Spleen (tissue), 11 donors: Measurements from ENCODE around the gene DPP9. TPM values are rescaled to one million over a fixed set of nuclear protein-coding genes. Genes with fewer than 3 reads are reported as not detected.

Experiments
- DNase-seq: peaks from one replicate; pipeline ENCODE4 v3.0.0-alpha.2; 2020
- H3K27ac ChIP-seq, 8 donors: fragments of 200-600 bp; sonication (generic) in 7 of 8; 1 replicate in 4 of 8; 2 replicates in 4 of 8; pipeline versions ENCODE4 v1.5.0 to v1.8.0; 2016 to 2021; ENCODE audit warnings: inconsistent platforms in 4 of 8, mild to moderate bottlenecking in 4 of 8, moderate library complexity in 1 of 8
- H3K27me3 ChIP-seq, 7 donors: fragments of 200-600 bp; sonication (generic) in 6 of 7; replicated peaks in 1 of 7; 1 replicate in 4 of 7; 2 replicates in 3 of 7; pipeline versions ENCODE4 v1.5.0 to v1.8.0; 2016 to 2021; ENCODE audit warnings: inconsistent platforms in 3 of 7, mild to moderate bottlenecking in 1 of 7
- H3K36me3 ChIP-seq, 6 donors: fragments of 200-600 bp; sonication (generic) in 5 of 6; 1 replicate in 4 of 6; 2 replicates in 2 of 6; pipeline versions ENCODE4 v1.5.0 to v1.8.0; 2016 to 2021; ENCODE audit warnings: inconsistent platforms in 2 of 6
- H3K4me1 ChIP-seq, 6 donors: fragments of 200-600 bp; sonication (generic) in 5 of 6; 1 replicate in 3 of 6; 2 replicates in 3 of 6; pipeline versions ENCODE4 v1.5.0 to v1.8.0; 2016 to 2021; ENCODE audit warnings: inconsistent platforms in 3 of 6
- H3K4me3 ChIP-seq, 8 donors: fragments of 200-600 bp; sonication (generic) in 7 of 8; 1 replicate in 4 of 8; 2 replicates in 4 of 8; pipeline versions ENCODE4 v1.5.0 to v1.8.0; 2016 to 2021; ENCODE audit warnings: inconsistent platforms in 4 of 8, mild to moderate bottlenecking in 4 of 8, moderate library complexity in 2 of 8
- H3K9me3 ChIP-seq, 8 donors: fragments of 200-600 bp; sonication (generic) in 7 of 8; 1 replicate in 4 of 8; 2 replicates in 4 of 8; pipeline versions ENCODE4 v1.5.0 to v1.8.0; 2016 to 2021; ENCODE audit warnings: inconsistent platforms in 4 of 8
- POLR2A ChIP-seq, 3 donors: fragments of 450-650 bp; IDR thresholded peaks; one replicate each; pipeline ENCODE4 v1.5.1; 2017; ENCODE audit warnings: antibody characterized with exemption in 3 of 3, mild to moderate bottlenecking in 1 of 3
- POLR2AphosphoS5 ChIP-seq, 3 donors: sonication (generic); formaldehyde crosslinking; IDR thresholded peaks; one replicate each; pipeline ENCODE4 v1.5.1; 2017; ENCODE audit warnings: antibody characterized with exemption in 3 of 3
- WGBS, 5 donors: extraction: QIAGEN DNeasy Blood & Tissue Kit in 3 of 5; methylation state at CpG; one replicate each; pipeline versions ENCODE4 v1.1.5 to v1.1.7; 2013 to 2018; 5-methylcytosine and 5-hydroxymethylcytosine counted together
- intact Hi-C: fragments of 100-400 bp; cut with DNase I; formaldehyde crosslinking; loops from one replicate; pipeline ENCODE4 v1.15.0; 2023; ENCODE audit warnings: low total_unique reads
- polyA plus RNA-seq, 3 donors: library from polyadenylated mRNA; stranded (reverse); fragments of 200-250 nt; gene quantifications; one replicate each; pipeline ENCODE4 v1.2.1, GENCODE V29; 2013
- total RNA-seq, 7 donors: library from RNA; depleted of rRNA in 3 of 7; stranded (reverse); fragments of >200 nt in 3 of 7; fragmentation: NEBNext Ultra II Directional in 4 of 7; extraction: Animal tissue kit (Norgen Biotek cat#: 25700) in 4 of 7; gene quantifications; one replicate each; pipeline versions ENCODE4 v1.1.0 to v1.2.1, GENCODE V29; 2016 to 2021
- TF ChIP-seq, protein P1 (sequence below), 11 experiments: fragments of 200-600 bp in 7 of 11; fragments of 450-650 bp in 4 of 11; sonication (generic) in 4 of 11; IDR thresholded peaks in 8 of 11; conservative IDR thresholded peaks in 3 of 11; 1 replicate in 7 of 11; 2 replicates in 4 of 11; pipeline versions ENCODE4 v1.4.0 to v1.8.0; 2016 to 2021; ENCODE audit warnings: antibody characterized with exemption in 11 of 11, inconsistent platforms in 4 of 11, mild to moderate bottlenecking in 1 of 11
- donor health status: healthy with polysubstance abuse.
- donor health status: DM: no; HTN: no; CAD: no; lungs with moderate emphysema.
- donor health status: DM: no; HTN: no; CAD: no.
- donor health status: Bipolar disorder and iron deficiency.
- donor health status: healthy.
- donor health status: DM: no; HTN: no; CAD: no.
- donor health status: DM: yes; HTN: yes; CAD: no.

DPP9 gene
- total and polyA plus RNA-seq, 10 donors: 22.8 to 89.9 (median 64.9) TPM

- H3K4me1 ChIP-seq: peaks cover 14 to 81% (median 59%) of the 10 kb centered on the region in 6 donors
- intact Hi-C loops: no loop called here
- H3K4me3 ChIP-seq: no peak overlapping the region
- WGBS, 5 donors: 75 to 94% (median 91%) methylated on average over 25 to 32 of the region's 32 CpGs
- TF ChIP-seq POLR2A (IDR thresholded peaks at IDR 0.05): no peak
- peak; percentile 37 to 49 (median 43) for TF ChIP-seq POLR2AphosphoS5 (IDR thresholded peaks at IDR 0.05)
- no peak for DNase-seq
- no peaks in the 10 kb centered on the region for H3K9me3 ChIP-seq
- peak overlapping the region in 3 of 8 donors; percentile 25 to 56 (median 56) for H3K27ac ChIP-seq
- H3K36me3 ChIP-seq: peaks cover 5 to 100% (median 83%) of the 10 kb centered on the region in 6 donors
- no peaks in the 10 kb centered on the region for H3K27me3 ChIP-seq
Measured at GRCh38 chr19:4713384-4713951, 10.2 kb downstream of the DPP9 start.

GRCh38 chr19:4712771-4713170 is 10.9 kb downstream of the DPP9 start:
- Histone ChIP-seq H3K27ac (peak overlapping the region in 3 of 8 donors; percentile 25 to 56 (median 56)), H3K4me3 (no peak overlapping the region), H3K9me3 (no peaks in the 10 kb centered on the region), H3K4me1 (peaks cover 18 to 81% (median 57%) of the 10 kb centered on the region in 6 donors), H3K27me3 (no peaks in the 10 kb centered on the region), H3K36me3 (peaks cover 5 to 100% (median 76%) of the 10 kb centered on the region in 6 donors)
- 94 to 96% (median 95%) methylated on average over 10 to 14 of the region's 14 CpGs for WGBS, 5 donors
- intact Hi-C loops: no loop called here
- DNase-seq: no peak
- TF ChIP-seq, protein P1, sequence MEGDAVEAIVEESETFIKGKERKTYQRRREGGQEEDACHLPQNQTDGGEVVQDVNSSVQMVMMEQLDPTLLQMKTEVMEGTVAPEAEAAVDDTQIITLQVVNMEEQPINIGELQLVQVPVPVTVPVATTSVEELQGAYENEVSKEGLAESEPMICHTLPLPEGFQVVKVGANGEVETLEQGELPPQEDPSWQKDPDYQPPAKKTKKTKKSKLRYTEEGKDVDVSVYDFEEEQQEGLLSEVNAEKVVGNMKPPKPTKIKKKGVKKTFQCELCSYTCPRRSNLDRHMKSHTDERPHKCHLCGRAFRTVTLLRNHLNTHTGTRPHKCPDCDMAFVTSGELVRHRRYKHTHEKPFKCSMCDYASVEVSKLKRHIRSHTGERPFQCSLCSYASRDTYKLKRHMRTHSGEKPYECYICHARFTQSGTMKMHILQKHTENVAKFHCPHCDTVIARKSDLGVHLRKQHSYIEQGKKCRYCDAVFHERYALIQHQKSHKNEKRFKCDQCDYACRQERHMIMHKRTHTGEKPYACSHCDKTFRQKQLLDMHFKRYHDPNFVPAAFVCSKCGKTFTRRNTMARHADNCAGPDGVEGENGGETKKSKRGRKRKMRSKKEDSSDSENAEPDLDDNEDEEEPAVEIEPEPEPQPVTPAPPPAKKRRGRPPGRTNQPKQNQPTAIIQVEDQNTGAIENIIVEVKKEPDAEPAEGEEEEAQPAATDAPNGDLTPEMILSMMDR (IDR thresholded peaks at IDR 0.05 in 8 of 11, conservative IDR thresholded peaks at IDR 0.05 in 3 of 11): no peak
- TF ChIP-seq POLR2AphosphoS5 (IDR thresholded peaks at IDR 0.05): peak in 1 of 3 donors; percentile 12

GRCh38 chr19:4711211-4711610 is 12.4 kb downstream of the DPP9 start:
- TF ChIP-seq, protein P1 (IDR thresholded peaks at IDR 0.05 in 8 of 11, conservative IDR thresholded peaks at IDR 0.05 in 3 of 11): no peak
- no peak for TF ChIP-seq POLR2A (IDR thresholded peaks at IDR 0.05)
- TF ChIP-seq POLR2AphosphoS5 (IDR thresholded peaks at IDR 0.05): no peak
- Histone ChIP-seq H3K4me3 (no peak overlapping the region), H3K36me3 (peaks cover 5 to 99% (median 68%) of the 10 kb centered on the region in 6 donors), H3K4me1 (peaks cover 11 to 68% (median 45%) of the 10 kb centered on the region in 6 donors), H3K27ac (peak overlapping the region in 3 of 8 donors; percentile 74 to 85 (median 74)), H3K27me3 (no peaks in the 10 kb centered on the region), H3K9me3 (no peaks in the 10 kb centered on the region)
- intact Hi-C loops: no loop called here
- 92 to 94% (median 93%) methylated on average over 8 of the region's 8 CpGs for WGBS, 5 donors
- no peak for DNase-seq

- DNase-seq: no peak
- peak overlapping the region; percentile 39 to 85 (median 70) for H3K27ac ChIP-seq
- peaks cover 5 to 99% (median 66%) of the 10 kb centered on the region in 6 donors for H3K36me3 ChIP-seq
Measured at GRCh38 chr19:4710281-4710600, 13.4 kb downstream of the DPP9 start.

More at GRCh38 chr19:4710281-4710600, 13.4 kb downstream of the DPP9 start:
- H3K27me3 ChIP-seq: no peaks in the 10 kb centered on the region
- intact Hi-C loops: no loop called here
- no peak overlapping the region for H3K4me3 ChIP-seq
- H3K4me1 ChIP-seq: peaks cover 11 to 58% (median 40%) of the 10 kb centered on the region in 6 donors
- no peaks in the 10 kb centered on the region for H3K9me3 ChIP-seq
- WGBS, 5 donors: 92 to 95% (median 94%) methylated on average over 11 to 16 of the region's 16 CpGs
- TF ChIP-seq POLR2AphosphoS5 (IDR thresholded peaks at IDR 0.05): peak in 1 of 3 donors; percentile 32
- TF ChIP-seq, protein P1 (IDR thresholded peaks at IDR 0.05 in 8 of 11, conservative IDR thresholded peaks at IDR 0.05 in 3 of 11): no peak
